H9 (cell line): Measurements from ENCODE around the gene KIFC3. TPM values are rescaled to one million over a fixed set of nuclear protein-coding genes. Genes with fewer than 3 reads are reported as not detected.
A peak's percentile ranks its signal among the peaks of the same experiment; 100 is the strongest.

Source experiments
- DNase-seq: peaks from one replicate; pipeline ENCODE4 v3.0.0-alpha.2; 2017
- H2AFZ ChIP-seq: one replicate; pipeline ENCODE4 v1.6.1; 2013; ENCODE audit warnings: mild to moderate bottlenecking, low read length, control low read depth, moderate library complexity
- H2AK5ac ChIP-seq: 2 replicates; pipeline ENCODE4 v1.6.1; 2013; ENCODE audit warnings: low read length, control low read depth, mixed read lengths; ENCODE audit not compliant: insufficient read length
- H2BK120ac ChIP-seq: one replicate; pipeline ENCODE4 v1.6.1; 2013; ENCODE audit warnings: low read depth, mild to moderate bottlenecking, low read length, control low read depth, inconsistent platforms; ENCODE audit not compliant: poor library complexity, severe bottlenecking
- H2BK12ac ChIP-seq: 2 replicates; pipeline ENCODE4 v1.6.1; 2013; ENCODE audit warnings: low read length, control low read depth, mixed read lengths, low read depth; ENCODE audit not compliant: insufficient read length
- H2BK15ac ChIP-seq: 2 replicates; pipeline ENCODE4 v1.6.1; 2013; ENCODE audit warnings: low read depth, low read length, control low read depth
- H2BK20ac ChIP-seq: one replicate; pipeline ENCODE4 v1.6.1; 2013; ENCODE audit warnings: low read depth, mild to moderate bottlenecking, low read length, control low read depth, inconsistent platforms; ENCODE audit not compliant: poor library complexity, severe bottlenecking
- H2BK5ac ChIP-seq: 2 replicates; pipeline ENCODE4 v1.6.1; 2013; ENCODE audit warnings: low read length, control low read depth, mixed read lengths; ENCODE audit not compliant: insufficient read length
- H3K14ac ChIP-seq: 2 replicates; pipeline ENCODE4 v1.6.1; 2013; ENCODE audit warnings: low read length, control low read depth; ENCODE audit not compliant: insufficient read depth
- H3K18ac ChIP-seq: 2 replicates; pipeline ENCODE4 v1.6.1; 2013; ENCODE audit warnings: low read depth, mild to moderate bottlenecking, mixed read lengths, low read length, control low read depth; ENCODE audit not compliant: insufficient read length
- H3K23ac ChIP-seq: 2 replicates; pipeline ENCODE4 v1.6.1; 2013; ENCODE audit warnings: low read length, control low read depth, mixed read lengths, low read depth; ENCODE audit not compliant: insufficient read length
- H3K23me2 ChIP-seq: 2 replicates; pipeline ENCODE4 v1.6.1; 2013; ENCODE audit warnings: low read depth, mild to moderate bottlenecking, mixed read lengths, low read length, control low read depth; ENCODE audit not compliant: insufficient read length, poor library complexity, severe bottlenecking
- H3K27ac ChIP-seq: 2 replicates; pipeline ENCODE4 v1.5.1; 2013; ENCODE audit warnings: low read length, control low read depth, mixed read lengths, low read depth; ENCODE audit not compliant: insufficient read length
- H3K27me3 ChIP-seq: 2 replicates; pipeline ENCODE4 v1.6.1; 2013; ENCODE audit warnings: low read length, control low read depth, inconsistent platforms; ENCODE audit not compliant: insufficient read depth
- H3K4ac ChIP-seq: 2 replicates; pipeline ENCODE4 v1.6.1; 2013; ENCODE audit warnings: low read depth, mild to moderate bottlenecking, control low read depth, inconsistent platforms, low read length, moderate library complexity
- H3K4me1 ChIP-seq: 2 replicates; pipeline ENCODE4 v1.6.1; 2013; ENCODE audit warnings: low read length, control low read depth, inconsistent platforms; ENCODE audit not compliant: insufficient read depth
- H3K4me2 ChIP-seq: 2 replicates; pipeline ENCODE4 v1.6.1; 2013; ENCODE audit warnings: low read length, control low read depth, mixed read lengths; ENCODE audit not compliant: insufficient read length, insufficient read depth
- H3K56ac ChIP-seq: 2 replicates; pipeline ENCODE4 v1.6.1; 2013; ENCODE audit warnings: low read depth, mild to moderate bottlenecking, mixed read lengths, low read length, control low read depth; ENCODE audit not compliant: insufficient read length
- H3K79me1 ChIP-seq: 2 replicates; pipeline ENCODE4 v1.6.1; 2013; ENCODE audit warnings: low read depth, mild to moderate bottlenecking, moderate library complexity, low read length, control low read depth, inconsistent platforms; ENCODE audit not compliant: insufficient read depth, poor library complexity, severe bottlenecking
- H3K79me2 ChIP-seq: 2 replicates; pipeline ENCODE4 v1.6.1; 2013; ENCODE audit warnings: low read length, control low read depth, inconsistent platforms; ENCODE audit not compliant: insufficient read depth
- H3K9ac ChIP-seq: 2 replicates; pipeline ENCODE4 v1.6.1; 2013; ENCODE audit warnings: low read length, control low read depth, mixed read lengths; ENCODE audit not compliant: insufficient read length; ENCODE audit errors: extremely low read depth
- H3K9me3 ChIP-seq: one replicate; pipeline ENCODE4 v1.6.1; 2013; ENCODE audit warnings: low read depth, low read length, inconsistent platforms; ENCODE audit not compliant: control insufficient read depth
- H3T11ph ChIP-seq: one replicate; pipeline ENCODE4 v1.6.1; 2013; ENCODE audit warnings: mild to moderate bottlenecking, low read length, control low read depth, inconsistent platforms
- H4K20me1 ChIP-seq: one replicate; pipeline ENCODE4 v1.6.1; 2013; ENCODE audit not compliant: control insufficient read depth, insufficient read length, insufficient read depth
- H4K5ac ChIP-seq: 2 replicates; pipeline ENCODE4 v1.6.1; 2013; ENCODE audit warnings: low read depth, mild to moderate bottlenecking, mixed read lengths, low read length, control low read depth; ENCODE audit not compliant: insufficient read length
- H4K8ac ChIP-seq: replicated peaks from 2 replicates; pipeline ENCODE4 v1.6.1; 2013; ENCODE audit warnings: low read length, control low read depth, mixed read lengths, low read depth; ENCODE audit not compliant: insufficient read length
- H4K91ac ChIP-seq: 2 replicates; pipeline ENCODE4 v1.6.1; 2013; ENCODE audit warnings: low read depth, mild to moderate bottlenecking, moderate library complexity, mixed read lengths, low read length, control low read depth; ENCODE audit not compliant: insufficient read length
- H3K27ac Mint-ChIP-seq, 3 experiments: 2 replicates in 2 of 3; 3 replicates in 1 of 3; pipeline ENCODE4 v1.8.0; 2020 to 2021; ENCODE audit warnings: mixed read lengths in 3 of 3, mild to moderate bottlenecking in 1 of 3, moderate library complexity in 1 of 3
- H3K27me3 Mint-ChIP-seq: 2 replicates; pipeline ENCODE4 v1.8.0; 2021; ENCODE audit warnings: low read depth, mild to moderate bottlenecking, moderate library complexity, mixed read lengths
- H3K36me3 Mint-ChIP-seq, 3 experiments: 2 replicates in 2 of 3; 3 replicates in 1 of 3; pipeline ENCODE4 v1.8.0; 2020 to 2021; ENCODE audit warnings: low read depth in 3 of 3, mixed read lengths in 3 of 3; ENCODE audit not compliant: insufficient read depth in 1 of 3
- H3K4me1 Mint-ChIP-seq, 2 experiments: 2 replicates each; pipeline ENCODE4 v1.8.0; 2020; ENCODE audit warnings: mixed read lengths in 2 of 2
- H3K4me3 Mint-ChIP-seq, 2 experiments: 2 replicates in 1 of 2; 3 replicates in 1 of 2; pipeline ENCODE4 v1.8.0; 2020 to 2021; ENCODE audit warnings: mild to moderate bottlenecking in 2 of 2, mixed read lengths in 2 of 2, moderate library complexity in 1 of 2
- H3K9me3 Mint-ChIP-seq, 2 experiments: 2 replicates in 1 of 2; 3 replicates in 1 of 2; pipeline ENCODE4 v1.8.0; 2020; ENCODE audit warnings: mild to moderate bottlenecking in 2 of 2, mixed read lengths in 2 of 2, moderate library complexity in 1 of 2
- CTCF ChIP-seq: fragments of 200-600 bp; sonication (generic); conservative IDR thresholded peaks from 3 replicates; pipeline ENCODE4 v1.8.0; 2021; ENCODE audit warnings: antibody characterized with exemption, mild to moderate bottlenecking
- WGBS: extraction: QIAGEN DNeasy Blood & Tissue Kit; methylation state at CpG from one replicate; pipeline ENCODE4 v1.1.7; 2013; ENCODE audit warnings: missing lambda C conversion rate, low lambda C conversion rate, mixed read lengths; ENCODE audit not compliant: insufficient read length; ENCODE audit errors: extremely low coverage; 5-methylcytosine and 5-hydroxymethylcytosine counted together
- total RNA-seq: library from RNA; stranded (reverse); gene quantifications from 2 replicates; pipeline ENCODE4 v1.2.1, GENCODE V29; 2021

KIFC3 gene
- total RNA-seq, 1 experiment from 2014 or later = 5.0 TPM

GRCh38 chr16:57800200-57801097 is 1.8 kb downstream of the KIFC3 start:
- H3K4me1 Mint-ChIP-seq = peaks cover 43 to 48% of the 10 kb centered on the region in 2 experiments
- no peaks in the 10 kb centered on the region for H3K36me3 Mint-ChIP-seq
- H2BK120ac ChIP-seq = no peak overlapping the region
- no peak overlapping the region for H3K4ac ChIP-seq
- H3K14ac ChIP-seq = no peak overlapping the region
- H3K9me3 ChIP-seq = no peaks in the 10 kb centered on the region
- H3T11ph ChIP-seq = no peak overlapping the region
- H3K4me1 ChIP-seq = peaks cover 12% of the 10 kb centered on the region; the same call in 1 of the 2 replicates
- H3K9ac ChIP-seq = no peak overlapping the region
- H3K23ac ChIP-seq = no peak overlapping the region
- H3K56ac ChIP-seq = no peak overlapping the region
- H3K27ac Mint-ChIP-seq = no peak overlapping the region; a peak in 1 of 7 replicates
- no peak overlapping the region for H2BK12ac ChIP-seq
- H4K20me1 ChIP-seq = no peaks in the 10 kb centered on the region
- DNase-seq = no peak
- H2AK5ac ChIP-seq = no peak overlapping the region
- H3K23me2 ChIP-seq = peaks cover 4% of the 10 kb centered on the region
- no peaks in the 10 kb centered on the region; the same call in 1 of the 2 replicates for H3K27me3 ChIP-seq
- no peak overlapping the region for H2BK15ac ChIP-seq
- H3K4me3 Mint-ChIP-seq = 0 out of 5 replicates have a peak overlapping the region, but pooled peaks of 1 of the 2 experiments have one; percentile 73
- no peak overlapping the region for H2BK5ac ChIP-seq
- H2AFZ ChIP-seq = no peak overlapping the region
- H4K5ac ChIP-seq = no peak overlapping the region
- no peak overlapping the region for H2BK20ac ChIP-seq
- H3K27ac ChIP-seq = no peak overlapping the region
- TF ChIP-seq CTCF = no peak
- H3K79me1 ChIP-seq = no peaks in the 10 kb centered on the region
- no CpG with 5 or more reads among the region's 12 CpGs for WGBS
- H3K79me2 ChIP-seq = no peaks in the 10 kb centered on the region
- no peak overlapping the region for H4K8ac ChIP-seq
- no peak overlapping the region for H4K91ac ChIP-seq
- H3K4me2 ChIP-seq = no peak overlapping the region
- H3K18ac ChIP-seq = no peak overlapping the region
- H3K9me3 Mint-ChIP-seq = no peaks in the 10 kb centered on the region; a peak in 2 of 5 replicates
- peaks cover 44% of the 10 kb centered on the region for H3K27me3 Mint-ChIP-seq
